Ishikawa (cell line): ENCODE data around the gene RPS3.
A peak's percentile ranks its signal among the peaks of the same experiment; 100 is the strongest.

Source experiments
- CEBPB ChIP-seq: IDR thresholded peaks from 2 replicates; pipeline ENCODE4 v1.6.1; 2012
- EGR1 ChIP-seq: IDR thresholded peaks from 2 replicates; pipeline ENCODE4 v1.6.1; 2012
- EP300 ChIP-seq: IDR thresholded peaks from 2 replicates; pipeline ENCODE4 v1.6.1; 2012; ENCODE audit warnings: borderline replicate concordance
- MAX ChIP-seq: IDR thresholded peaks from 2 replicates; pipeline ENCODE4 v1.6.1; 2012
- RAD21 ChIP-seq: IDR thresholded peaks from 2 replicates; pipeline ENCODE4 v1.6.1; 2012; ENCODE audit warnings: low read depth
- TAF1 ChIP-seq: IDR thresholded peaks from 2 replicates; pipeline ENCODE4 v1.6.1; 2012; ENCODE audit warnings: low read depth, mild to moderate bottlenecking
- USF1 ChIP-seq: IDR thresholded peaks from 2 replicates; pipeline ENCODE4 v1.6.1; 2012
- ZBTB7A ChIP-seq: IDR thresholded peaks from 2 replicates; pipeline ENCODE4 v1.6.1; 2012; ENCODE audit warnings: low read depth
- TF ChIP-seq, protein P1 (sequence below): IDR thresholded peaks from 2 replicates; pipeline ENCODE4 v1.6.1; 2012; ENCODE audit warnings: low read depth, mild to moderate bottlenecking

GRCh38 chr11:75450826-75451821 is 51.8 kb downstream of the RPS3 start:
- TF ChIP-seq EP300 (no peak), EGR1 (no peak), CEBPB (no peak), USF1 (no peak), MAX (no peak), RAD21 (peak; percentile 39; the same call in 1 of the 2 replicates), TAF1 (no peak), ZBTB7A (no peak)
- TF ChIP-seq, protein P1, sequence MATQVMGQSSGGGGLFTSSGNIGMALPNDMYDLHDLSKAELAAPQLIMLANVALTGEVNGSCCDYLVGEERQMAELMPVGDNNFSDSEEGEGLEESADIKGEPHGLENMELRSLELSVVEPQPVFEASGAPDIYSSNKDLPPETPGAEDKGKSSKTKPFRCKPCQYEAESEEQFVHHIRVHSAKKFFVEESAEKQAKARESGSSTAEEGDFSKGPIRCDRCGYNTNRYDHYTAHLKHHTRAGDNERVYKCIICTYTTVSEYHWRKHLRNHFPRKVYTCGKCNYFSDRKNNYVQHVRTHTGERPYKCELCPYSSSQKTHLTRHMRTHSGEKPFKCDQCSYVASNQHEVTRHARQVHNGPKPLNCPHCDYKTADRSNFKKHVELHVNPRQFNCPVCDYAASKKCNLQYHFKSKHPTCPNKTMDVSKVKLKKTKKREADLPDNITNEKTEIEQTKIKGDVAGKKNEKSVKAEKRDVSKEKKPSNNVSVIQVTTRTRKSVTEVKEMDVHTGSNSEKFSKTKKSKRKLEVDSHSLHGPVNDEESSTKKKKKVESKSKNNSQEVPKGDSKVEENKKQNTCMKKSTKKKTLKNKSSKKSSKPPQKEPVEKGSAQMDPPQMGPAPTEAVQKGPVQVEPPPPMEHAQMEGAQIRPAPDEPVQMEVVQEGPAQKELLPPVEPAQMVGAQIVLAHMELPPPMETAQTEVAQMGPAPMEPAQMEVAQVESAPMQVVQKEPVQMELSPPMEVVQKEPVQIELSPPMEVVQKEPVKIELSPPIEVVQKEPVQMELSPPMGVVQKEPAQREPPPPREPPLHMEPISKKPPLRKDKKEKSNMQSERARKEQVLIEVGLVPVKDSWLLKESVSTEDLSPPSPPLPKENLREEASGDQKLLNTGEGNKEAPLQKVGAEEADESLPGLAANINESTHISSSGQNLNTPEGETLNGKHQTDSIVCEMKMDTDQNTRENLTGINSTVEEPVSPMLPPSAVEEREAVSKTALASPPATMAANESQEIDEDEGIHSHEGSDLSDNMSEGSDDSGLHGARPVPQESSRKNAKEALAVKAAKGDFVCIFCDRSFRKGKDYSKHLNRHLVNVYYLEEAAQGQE = no peak
